GM21381 (cell line): ENCODE results near the gene PRKCZ.

Experiments
- ATAC-seq: cut with Tn5 transposase; IDR thresholded peaks from one replicate; pipeline ENCODE4 v1.9.1; 2021; ENCODE audit warnings: mild to moderate bottlenecking, moderate library complexity; ENCODE audit not compliant: unreplicated experiment

Gene PRKCZ

GRCh38 chr1:2150801-2151200 lies 100.6 kb downstream of the PRKCZ start:
- no peak for ATAC-seq

- no peak for ATAC-seq
These were observed 101.0 kb downstream of the PRKCZ start for GRCh38 chr1:2151252-2151651.

GRCh38 chr1:2151911-2152310 lies 101.7 kb downstream of the PRKCZ start:
- no peak for ATAC-seq

- no peak for ATAC-seq
These were observed 102.7 kb downstream of the PRKCZ start for GRCh38 chr1:2152954-2153353.

- ATAC-seq, result no peak
These were observed 103.8 kb downstream of the PRKCZ start for GRCh38 chr1:2154022-2154421.

- ATAC-seq, result no peak
These were observed 105.0 kb downstream of the PRKCZ start for GRCh38 chr1:2155147-2155598.

GRCh38 chr1:2155788-2156187 lies 105.6 kb downstream of the PRKCZ start:
- no peak for ATAC-seq

- ATAC-seq, result no peak
These were observed 106.7 kb downstream of the PRKCZ start for GRCh38 chr1:2156866-2157265.

- ATAC-seq, result no peak
These were observed 107.6 kb downstream of the PRKCZ start for GRCh38 chr1:2157856-2158255.

GRCh38 chr1:2158272-2158671 lies 108.1 kb downstream of the PRKCZ start:
- ATAC-seq, result no peak

- ATAC-seq, result no peak
These were observed 108.9 kb downstream of the PRKCZ start for GRCh38 chr1:2159124-2159523.

GRCh38 chr1:2160451-2161300 lies 110.5 kb downstream of the PRKCZ start:
- ATAC-seq, result no peak

GRCh38 chr1:2163205-2163604 lies 113.0 kb downstream of the PRKCZ start:
- ATAC-seq, result no peak

- no peak for ATAC-seq
These were observed 115.4 kb downstream of the PRKCZ start for GRCh38 chr1:2165646-2166045.

- no peak for ATAC-seq
These were observed 116.0 kb downstream of the PRKCZ start for GRCh38 chr1:2166254-2166653.

- no peak for ATAC-seq
These were observed 116.5 kb downstream of the PRKCZ start for GRCh38 chr1:2166695-2167094.

GRCh38 chr1:2168090-2168489 lies 117.9 kb downstream of the PRKCZ start:
- ATAC-seq, result no peak

GRCh38 chr1:2168535-2168934 lies 118.3 kb downstream of the PRKCZ start:
- no peak for ATAC-seq

- ATAC-seq, result no peak
These were observed 119.1 kb downstream of the PRKCZ start for GRCh38 chr1:2169200-2169836.

GRCh38 chr1:2170211-2170610 lies 120.0 kb downstream of the PRKCZ start:
- ATAC-seq, result no peak

- no peak for ATAC-seq
These were observed 121.8 kb downstream of the PRKCZ start for GRCh38 chr1:2172012-2172411.

- ATAC-seq, result no peak
These were observed 122.4 kb downstream of the PRKCZ start for GRCh38 chr1:2172551-2173146.
